ENCODE data around the gene IL36A.

- TF ChIP-seq CTCF (conservative IDR thresholded peaks at IDR 0.05) (peak; percentile 41), EZH2 (IDR thresholded peaks at IDR 0.05; ENCODE audit: low read depth) (no peak)
These were observed 44.9 kb upstream of the IL36A start for GRCh38 chr2:112960230-112960825.
